ENCODE data around the gene URB1. TPM values are rescaled to one million over a fixed set of nuclear protein-coding genes. Genes with fewer than 3 reads are reported as not detected.

URB1 gene
- total RNA-seq, 1 donor from 2014 or later, result 11.6 TPM

GRCh38 chr21:32321480-32321879 lies 71.3 kb downstream of the URB1 start:
- no peak overlapping the region for H3K4me3 ChIP-seq (ENCODE audit: low read depth, low read length)
- no peak for TF ChIP-seq CTCF (conservative IDR thresholded peaks at IDR 0.05; ENCODE audit: low read depth, low read length)
- no peak for DNase-seq (ENCODE audit: low read depth)

- TF ChIP-seq CTCF (conservative IDR thresholded peaks at IDR 0.05; ENCODE audit: low read depth, low read length), result no peak
- H3K4me3 ChIP-seq (ENCODE audit: low read depth, low read length), result no peak overlapping the region
- no peak for DNase-seq (ENCODE audit: low read depth)
Observed at GRCh38 chr21:32320726-32321125, 72.1 kb downstream of the URB1 start.

GRCh38 chr21:32320059-32320458 lies 72.8 kb downstream of the URB1 start:
- no peak overlapping the region for H3K4me3 ChIP-seq (ENCODE audit: low read depth, low read length)
- TF ChIP-seq CTCF (conservative IDR thresholded peaks at IDR 0.05; ENCODE audit: low read depth, low read length), result no peak
- DNase-seq (ENCODE audit: low read depth), result no peak

GRCh38 chr21:32319012-32319411 lies 73.8 kb downstream of the URB1 start:
- DNase-seq (ENCODE audit: low read depth), result no peak
- no peak overlapping the region for H3K4me3 ChIP-seq (ENCODE audit: low read depth, low read length)
- TF ChIP-seq CTCF (conservative IDR thresholded peaks at IDR 0.05; ENCODE audit: low read depth, low read length), result no peak

GRCh38 chr21:32317726-32318125 lies 75.1 kb downstream of the URB1 start:
- no peak overlapping the region for H3K4me3 ChIP-seq (ENCODE audit: low read depth, low read length)
- no peak for TF ChIP-seq CTCF (conservative IDR thresholded peaks at IDR 0.05; ENCODE audit: low read depth, low read length)
- no peak for DNase-seq (ENCODE audit: low read depth)

GRCh38 chr21:32316361-32317215 lies 76.2 kb downstream of the URB1 start:
- no peak for DNase-seq (ENCODE audit: low read depth)
- no peak overlapping the region for H3K4me3 ChIP-seq (ENCODE audit: low read depth, low read length)
- no peak for TF ChIP-seq CTCF (conservative IDR thresholded peaks at IDR 0.05; ENCODE audit: low read depth, low read length)

All from epithelial cell of proximal tubule (primary cell).